Lower lobe of right lung (tissue), 2 donors: ENCODE data around the gene VMP1. TPM values are rescaled to one million over a fixed set of nuclear protein-coding genes. Genes with fewer than 3 reads are reported as not detected.
A peak's percentile ranks its signal among the peaks of the same experiment; 100 is the strongest.

ENCODE experiments used
- ATAC-seq, 2 donors: fragments of 200-7000 bp; cut with Tn5 transposase; one replicate each; pipeline ENCODE4 v1.9.1; 2020 to 2022; ENCODE audit warnings: mild to moderate bottlenecking in 2 of 2, moderate library complexity in 2 of 2
- DNase-seq: peaks from one replicate; pipeline ENCODE4 v3.0.0-alpha.2; 2020
- H3K27ac ChIP-seq: fragments of 200-600 bp; one replicate; pipeline ENCODE4 v1.8.0; 2022
- H3K27me3 ChIP-seq: fragments of 200-600 bp; one replicate; pipeline ENCODE4 v1.8.0; 2022; ENCODE audit warnings: low read depth
- H3K36me3 ChIP-seq: fragments of 200-600 bp; one replicate; pipeline ENCODE4 v1.8.0; 2022; ENCODE audit warnings: mild to moderate bottlenecking
- H3K4me1 ChIP-seq: fragments of 200-600 bp; one replicate; pipeline ENCODE4 v1.8.0; 2022
- H3K4me3 ChIP-seq: fragments of 200-600 bp; one replicate; pipeline ENCODE4 v1.8.0; 2022; ENCODE audit warnings: mild to moderate bottlenecking
- H3K9me3 ChIP-seq: fragments of 200-600 bp; one replicate; pipeline ENCODE4 v1.8.0; 2022
- intact Hi-C: fragments of 100-400 bp; cut with DNase I; formaldehyde crosslinking; loops from one replicate; pipeline ENCODE4 v1.11.0; 2022
- total RNA-seq: library from RNA; stranded (reverse); fragmentation: NEBNext Ultra II Directional; extraction: Animal tissue kit (Norgen Biotek cat#: 25700); gene quantifications from one replicate; pipeline ENCODE4 v1.2.1, GENCODE V29; 2021
- TF ChIP-seq, protein P1 (sequence below): fragments of 200-600 bp; IDR thresholded peaks from one replicate; pipeline ENCODE4 v1.8.0; 2022; ENCODE audit warnings: antibody characterized with exemption, mild to moderate bottlenecking
- donor health status: DM: no; HTN: yes; CAD: no; lungs with severe emphysema.

The VMP1 gene
- total RNA-seq, 1 donor from 2014 or later, result 176 TPM

- Histone ChIP-seq H3K4me1 (peaks cover 54% of the 10 kb centered on the region), H3K27ac (no peak overlapping the region), H3K36me3 (peaks cover 10% of the 10 kb centered on the region), H3K4me3 (no peak overlapping the region), H3K27me3 (no peaks in the 10 kb centered on the region), H3K9me3 (no peaks in the 10 kb centered on the region)
- TF ChIP-seq, protein P1, sequence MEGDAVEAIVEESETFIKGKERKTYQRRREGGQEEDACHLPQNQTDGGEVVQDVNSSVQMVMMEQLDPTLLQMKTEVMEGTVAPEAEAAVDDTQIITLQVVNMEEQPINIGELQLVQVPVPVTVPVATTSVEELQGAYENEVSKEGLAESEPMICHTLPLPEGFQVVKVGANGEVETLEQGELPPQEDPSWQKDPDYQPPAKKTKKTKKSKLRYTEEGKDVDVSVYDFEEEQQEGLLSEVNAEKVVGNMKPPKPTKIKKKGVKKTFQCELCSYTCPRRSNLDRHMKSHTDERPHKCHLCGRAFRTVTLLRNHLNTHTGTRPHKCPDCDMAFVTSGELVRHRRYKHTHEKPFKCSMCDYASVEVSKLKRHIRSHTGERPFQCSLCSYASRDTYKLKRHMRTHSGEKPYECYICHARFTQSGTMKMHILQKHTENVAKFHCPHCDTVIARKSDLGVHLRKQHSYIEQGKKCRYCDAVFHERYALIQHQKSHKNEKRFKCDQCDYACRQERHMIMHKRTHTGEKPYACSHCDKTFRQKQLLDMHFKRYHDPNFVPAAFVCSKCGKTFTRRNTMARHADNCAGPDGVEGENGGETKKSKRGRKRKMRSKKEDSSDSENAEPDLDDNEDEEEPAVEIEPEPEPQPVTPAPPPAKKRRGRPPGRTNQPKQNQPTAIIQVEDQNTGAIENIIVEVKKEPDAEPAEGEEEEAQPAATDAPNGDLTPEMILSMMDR, result no peak
- ATAC-seq (peak in 1 of 2 donors; percentile 36), DNase-seq (no peak)
- intact Hi-C loops, result no loop called here
Observed at GRCh38 chr17:59856859-59857794, 149.7 kb downstream of the VMP1 start.

GRCh38 chr17:59858167-59858816, 150.8 kb downstream of the VMP1 start:
- no peak for ATAC-seq
- Histone ChIP-seq H3K27ac (peak overlapping the region; percentile 31), H3K36me3 (peaks cover 19% of the 10 kb centered on the region), H3K4me3 (no peak overlapping the region), H3K9me3 (no peaks in the 10 kb centered on the region), H3K27me3 (no peaks in the 10 kb centered on the region), H3K4me1 (peaks cover 43% of the 10 kb centered on the region)
- intact Hi-C loops, result no loop called here
- TF ChIP-seq, protein P1, result no peak
- DNase-seq, result no peak

GRCh38 chr17:59858932-59859331, 151.5 kb downstream of the VMP1 start:
- Histone ChIP-seq H3K36me3 (peaks cover 23% of the 10 kb centered on the region), H3K9me3 (no peaks in the 10 kb centered on the region), H3K4me3 (no peak overlapping the region), H3K4me1 (peaks cover 36% of the 10 kb centered on the region), H3K27ac (no peak overlapping the region), H3K27me3 (no peaks in the 10 kb centered on the region)
- no peak for ATAC-seq
- DNase-seq, result no peak
- TF ChIP-seq, protein P1, result no peak
- intact Hi-C loops, result no loop called here

DNA sequence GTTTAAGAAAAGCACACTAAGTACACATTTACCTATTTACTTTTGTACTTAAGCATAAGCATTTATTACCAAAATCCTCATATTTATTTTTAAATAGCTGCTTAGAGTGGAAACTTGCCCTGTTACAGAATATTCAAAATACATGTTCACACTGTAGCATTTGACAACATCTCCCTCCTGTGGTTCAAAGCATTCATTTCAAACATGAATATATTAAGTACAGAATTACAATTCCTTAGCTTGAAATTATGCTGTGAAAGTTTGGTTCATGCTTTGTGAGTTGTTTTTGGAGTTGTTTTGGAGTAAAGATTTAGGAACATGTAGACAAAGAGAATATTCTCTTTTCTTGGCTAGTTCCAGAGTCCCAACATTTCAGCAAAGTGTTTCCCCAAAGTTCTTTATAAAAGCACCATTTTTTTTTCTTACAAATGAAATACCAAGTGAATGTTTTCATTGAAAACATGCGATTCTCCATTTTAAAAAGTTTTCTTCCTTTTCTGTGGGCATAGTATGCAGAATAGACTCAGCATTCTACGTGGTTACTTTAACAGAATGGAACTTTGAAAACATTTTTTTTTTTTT, 152.1 kb downstream of the VMP1 start:
- ATAC-seq, result peak; percentile 68 to 70
- TF ChIP-seq, protein P1, result peak; percentile 56
- intact Hi-C loops, result no loop called here
- Histone ChIP-seq H3K9me3 (no peaks in the 10 kb centered on the region), H3K4me3 (no peak overlapping the region), H3K4me1 (peaks cover 36% of the 10 kb centered on the region), H3K36me3 (peaks cover 24% of the 10 kb centered on the region), H3K27ac (no peak overlapping the region), H3K27me3 (no peaks in the 10 kb centered on the region)
- DNase-seq, result no peak

GRCh38 chr17:59863616-59864015, 156.2 kb downstream of the VMP1 start:
- Histone ChIP-seq H3K9me3 (no peaks in the 10 kb centered on the region), H3K36me3 (peaks cover 34% of the 10 kb centered on the region), H3K4me3 (no peak overlapping the region), H3K4me1 (peaks cover 10% of the 10 kb centered on the region), H3K27ac (no peak overlapping the region), H3K27me3 (no peaks in the 10 kb centered on the region)
- no peak for ATAC-seq
- intact Hi-C loops, result no loop called here
- TF ChIP-seq, protein P1, result no peak
- no peak for DNase-seq
